Measurements from ENCODE around the gene FLRT3.

Gene FLRT3

DNA sequence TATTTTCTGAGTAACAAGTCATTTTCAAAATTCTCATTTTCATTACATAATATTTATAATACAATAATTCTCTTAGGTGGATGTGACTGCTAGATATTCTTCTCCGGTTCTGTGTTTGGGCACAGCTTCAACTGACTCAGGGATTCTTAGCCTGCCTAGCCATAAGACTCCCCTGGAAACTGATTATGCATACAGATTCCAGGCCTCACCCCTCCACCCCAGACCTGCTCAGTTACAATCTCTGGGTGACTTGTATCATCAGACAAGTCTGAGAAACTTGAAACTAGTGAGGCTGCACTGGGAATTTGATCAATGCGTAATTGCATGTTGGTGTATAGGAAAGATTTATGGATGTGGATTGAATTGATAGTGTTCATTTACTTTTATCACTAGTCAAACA, 25.4 kb downstream of the FLRT3 start:
- no peak for TF ChIP-seq CTCF (IDR thresholded peaks at IDR 0.05; ENCODE audit: insufficient read depth, low read length, missing control alignments)
- no peak for DNase-seq (ENCODE audit: low read depth, low spot score)
- POLR2A ChIA-PET, result no interaction called here
- CTCF ChIA-PET, result no interaction called here
- no peak overlapping the region for H3K4me3 ChIP-seq (ENCODE audit: low read depth, low read length)

DNA sequence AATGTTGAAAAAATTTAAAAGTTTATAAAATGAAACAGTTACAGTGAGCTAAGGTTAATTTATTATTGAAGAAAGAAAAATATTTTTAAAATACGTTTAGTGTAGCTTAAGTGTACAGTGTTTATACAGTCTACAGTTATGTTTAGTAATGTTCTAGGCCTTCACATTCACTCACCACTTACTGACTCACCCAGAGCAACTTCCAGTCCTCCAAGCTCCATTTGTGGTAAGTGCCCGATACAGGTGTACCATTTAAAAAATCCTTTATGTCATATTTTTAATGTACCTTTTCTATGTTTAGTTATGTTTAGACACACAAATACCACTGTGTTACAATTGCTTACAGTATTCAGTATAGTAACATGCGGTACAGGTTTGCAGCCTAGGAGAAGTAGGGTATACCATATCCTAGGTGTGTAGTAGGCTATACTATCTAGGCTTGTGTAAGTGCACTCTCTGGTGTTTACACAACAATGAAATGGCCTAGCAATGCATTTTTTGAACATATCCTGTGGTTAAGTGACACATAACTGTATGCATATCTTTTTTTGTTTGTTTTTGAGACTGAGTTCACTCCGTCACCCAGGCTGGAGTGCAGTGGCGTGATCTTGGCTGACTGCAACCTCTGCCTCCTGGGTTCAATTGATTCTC, 26.3 kb downstream of the FLRT3 start:
- CTCF ChIA-PET, result interaction anchor here (0.8 kb wide), 1 partner anchor 11 kb away, joined by 3 read pairs; no protein-coding TSS in a partner anchor
- POLR2A ChIA-PET, result no interaction called here
- DNase-seq (ENCODE audit: low read depth, low spot score), result no peak
- H3K4me3 ChIP-seq (ENCODE audit: low read depth, low read length), result no peak overlapping the region
- TF ChIP-seq CTCF (IDR thresholded peaks at IDR 0.05; ENCODE audit: insufficient read depth, low read length, missing control alignments), result no peak

DNA sequence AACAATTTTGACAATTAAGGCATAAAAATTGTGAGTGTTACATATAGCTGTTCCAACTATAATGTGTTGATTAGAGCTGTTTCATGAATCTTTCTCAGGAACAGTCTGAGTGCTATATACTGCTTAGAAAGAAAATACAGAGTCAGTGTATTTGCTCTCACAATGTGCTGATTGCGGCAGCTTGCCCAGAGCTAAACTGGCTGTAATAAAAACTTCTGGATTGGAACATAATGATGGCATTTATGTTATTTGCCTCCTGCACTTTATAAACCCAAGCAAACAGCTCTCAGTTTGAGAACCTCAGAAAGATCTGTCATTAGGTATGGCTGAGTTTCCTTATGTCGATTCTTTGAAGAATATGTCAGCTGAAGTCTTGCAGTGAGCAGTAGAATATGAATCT, 29.5 kb downstream of the FLRT3 start:
- POLR2A ChIA-PET, result no interaction called here
- DNase-seq (ENCODE audit: low read depth, low spot score), result no peak
- CTCF ChIA-PET, result no interaction called here
- no peak for TF ChIP-seq CTCF (IDR thresholded peaks at IDR 0.05; ENCODE audit: insufficient read depth, low read length, missing control alignments)
- no peak overlapping the region for H3K4me3 ChIP-seq (ENCODE audit: low read depth, low read length)

GRCh38 chr20:14304472-14304871, 32.9 kb downstream of the FLRT3 start:
- ChIA-PET POLR2A (no interaction called here), CTCF (no interaction called here)
- H3K4me3 ChIP-seq (ENCODE audit: low read depth, low read length), result no peak overlapping the region
- TF ChIP-seq CTCF (IDR thresholded peaks at IDR 0.05; ENCODE audit: insufficient read depth, low read length, missing control alignments), result no peak
- DNase-seq (ENCODE audit: low read depth, low spot score), result no peak

- no peak overlapping the region for H3K4me3 ChIP-seq (ENCODE audit: low read depth, low read length)
- DNase-seq (ENCODE audit: low read depth, low spot score), result no peak
- ChIA-PET POLR2A (no interaction called here), CTCF (no interaction called here)
- TF ChIP-seq CTCF (IDR thresholded peaks at IDR 0.05; ENCODE audit: insufficient read depth, low read length, missing control alignments), result no peak
These were observed 33.8 kb downstream of the FLRT3 start for GRCh38 chr20:14303651-14304050.

GRCh38 chr20:14303106-14303505, 34.3 kb downstream of the FLRT3 start:
- TF ChIP-seq CTCF (IDR thresholded peaks at IDR 0.05; ENCODE audit: insufficient read depth, low read length, missing control alignments), result no peak
- CTCF ChIA-PET, result no interaction called here
- POLR2A ChIA-PET, result no interaction called here
- DNase-seq (ENCODE audit: low read depth, low spot score), result no peak
- no peak overlapping the region for H3K4me3 ChIP-seq (ENCODE audit: low read depth, low read length)
